HL-60 (cell line): ENCODE results near the gene NOXA1.

Experiments used
- CTCF ChIP-seq: IDR thresholded peaks from one replicate; pipeline ENCODE4 v1.5.1; 2011; ENCODE audit warnings: low read length, control low read depth, inconsistent platforms; ENCODE audit not compliant: insufficient read depth
- REST ChIP-seq: IDR thresholded peaks from 2 replicates; pipeline ENCODE4 v1.6.1; 2012; ENCODE audit warnings: low read depth; ENCODE audit not compliant: insufficient replicate concordance

GRCh38 chr9:137380606-137381005 lies 42.6 kb upstream of the NOXA1 start:
- TF ChIP-seq REST: no peak
- TF ChIP-seq CTCF: no peak
